ENCODE measurements around the gene C21orf91.
"Not testable (repeated sequence)": the region's sequence is repeated elsewhere in the genome, so short reads cannot be mapped to it uniquely, and the experiment has no call there.

C21orf91 gene

GRCh38 chr21:17779496-17779895 lies 39.7 kb downstream of the C21orf91 start:
- no peak for DNase-seq (ENCODE audit: low read depth in 2 of 2, low spot score in 1 of 2)

- no peak for DNase-seq (ENCODE audit: low read depth in 2 of 2, low spot score in 1 of 2)
Observed at GRCh38 chr21:17777072-17777765, 41.9 kb downstream of the C21orf91 start.

- DNase-seq (ENCODE audit: low read depth in 2 of 2, low spot score in 1 of 2): no peak
Observed at GRCh38 chr21:17775431-17776126, 43.6 kb downstream of the C21orf91 start.

GRCh38 chr21:17775021-17775420 lies 44.1 kb downstream of the C21orf91 start:
- DNase-seq (ENCODE audit: low read depth in 2 of 2, low spot score in 1 of 2): not testable (repeated sequence)

GRCh38 chr21:17769447-17769845 lies 49.7 kb downstream of the C21orf91 start:
- no peak for DNase-seq (ENCODE audit: low read depth in 2 of 2, low spot score in 1 of 2)

- DNase-seq (ENCODE audit: low read depth in 2 of 2, low spot score in 1 of 2): no peak
Observed at GRCh38 chr21:17768840-17769446, 50.2 kb downstream of the C21orf91 start.

- DNase-seq (ENCODE audit: low read depth in 2 of 2, low spot score in 1 of 2): no peak
Observed at GRCh38 chr21:17765207-17765606, 53.9 kb downstream of the C21orf91 start.

GRCh38 chr21:17763288-17764037 lies 55.7 kb downstream of the C21orf91 start:
- no peak for DNase-seq (ENCODE audit: low read depth in 2 of 2, low spot score in 1 of 2)

- DNase-seq (ENCODE audit: low read depth in 2 of 2, low spot score in 1 of 2): no peak
Observed at GRCh38 chr21:17759511-17760178, 59.5 kb downstream of the C21orf91 start.

GRCh38 chr21:17758683-17759082 lies 60.5 kb downstream of the C21orf91 start:
- DNase-seq (ENCODE audit: low read depth in 2 of 2, low spot score in 1 of 2): no peak

GRCh38 chr21:17757671-17758070 lies 61.5 kb downstream of the C21orf91 start:
- no peak for DNase-seq (ENCODE audit: low read depth in 2 of 2, low spot score in 1 of 2)

GRCh38 chr21:17753736-17754135 lies 65.4 kb downstream of the C21orf91 start:
- DNase-seq (ENCODE audit: low read depth in 2 of 2, low spot score in 1 of 2): no peak

GRCh38 chr21:17752171-17752570 lies 67.0 kb downstream of the C21orf91 start:
- no peak for DNase-seq (ENCODE audit: low read depth in 2 of 2, low spot score in 1 of 2)

- DNase-seq (ENCODE audit: low read depth in 2 of 2, low spot score in 1 of 2): no peak
Observed at GRCh38 chr21:17746920-17747319, 72.2 kb downstream of the C21orf91 start.

- no peak for DNase-seq (ENCODE audit: low read depth in 2 of 2, low spot score in 1 of 2)
Observed at GRCh38 chr21:17745086-17745485, 74.1 kb downstream of the C21orf91 start.

GRCh38 chr21:17742940-17743592 lies 76.1 kb downstream of the C21orf91 start:
- DNase-seq (ENCODE audit: low read depth in 2 of 2, low spot score in 1 of 2): no peak

GRCh38 chr21:17742181-17742580 lies 77.0 kb downstream of the C21orf91 start:
- DNase-seq (ENCODE audit: low read depth in 2 of 2, low spot score in 1 of 2): no peak
